ENCODE measurements around the gene OLFM2.

GRCh38 chr19:9981406-9982260, 45.3 kb upstream of the OLFM2 start:
- TF ChIP-seq CTCF (IDR thresholded peaks at IDR 0.05) (no peak), POLR2A (IDR thresholded peaks at IDR 0.05) (no peak)

All from breast epithelium (tissue), 3 donors.